HepG2 (cell line): Measurements from ENCODE around the gene SOCS1. TPM values are rescaled to one million over a fixed set of nuclear protein-coding genes. Genes with fewer than 3 reads are reported as not detected.
A peak's percentile ranks its signal among the peaks of the same experiment; 100 is the strongest.

Source experiments
- ARNT2 ChIP-seq: sonication (generic); formaldehyde crosslinking; IDR thresholded peaks from 2 replicates; pipeline ENCODE4 v1.8.0; 2022; ENCODE audit warnings: mild to moderate bottlenecking, low read depth, missing genetic modification reagents, moderate library complexity
- CC2D1A ChIP-seq: sonication (generic); formaldehyde crosslinking; IDR thresholded peaks from 2 replicates; pipeline ENCODE4 v1.8.1; 2023; ENCODE audit warnings: mild to moderate bottlenecking, missing genetic modification reagents
- FOXO1 ChIP-seq: sonication (generic); formaldehyde crosslinking; IDR thresholded peaks from 2 replicates; pipeline ENCODE4 v1.4.0; 2020; ENCODE audit warnings: missing genetic modification reagents
- IKZF5 ChIP-seq: IDR thresholded peaks from 2 replicates; pipeline ENCODE4 v1.6.1; 2018; ENCODE audit warnings: missing genetic modification reagents, mild to moderate bottlenecking, missing compliant biosample characterization
- JARID2 ChIP-seq: sonication (generic); formaldehyde crosslinking; IDR thresholded peaks from 2 replicates; pipeline ENCODE4 v1.8.1; 2023; ENCODE audit warnings: missing genetic modification reagents, inconsistent platforms; ENCODE audit not compliant: insufficient replicate concordance
- MIER3 ChIP-seq: IDR thresholded peaks from 2 replicates; pipeline ENCODE4 v1.6.1; 2016; ENCODE audit warnings: missing compliant biosample characterization, borderline replicate concordance
- MXD4 ChIP-seq: IDR thresholded peaks from 2 replicates; pipeline ENCODE4 v1.6.1; 2016; ENCODE audit warnings: mild to moderate bottlenecking, missing biosample characterization, missing genetic modification reagents
- PAF1 ChIP-seq: IDR thresholded peaks from 2 replicates; pipeline ENCODE4 v1.6.1; 2016; ENCODE audit warnings: missing genetic modification reagents, missing compliant biosample characterization
- PHF5A ChIP-seq: IDR thresholded peaks from one replicate; pipeline ENCODE4 v1.6.1; 2018; ENCODE audit warnings: low read depth, missing genetic modification reagents; ENCODE audit not compliant: unreplicated experiment
- SIN3A ChIP-seq: IDR thresholded peaks from 2 replicates; pipeline ENCODE4 v1.6.1; 2011; ENCODE audit warnings: low read depth, mild to moderate bottlenecking, control low read depth, low read length, borderline replicate concordance
- SKIL ChIP-seq: sonication (generic); formaldehyde crosslinking; IDR thresholded peaks from 2 replicates; pipeline ENCODE4 v1.8.0; 2022; ENCODE audit warnings: missing genetic modification reagents, mild to moderate bottlenecking, moderate library complexity, borderline replicate concordance
- ZBTB42 ChIP-seq: sonication (generic); formaldehyde crosslinking; IDR thresholded peaks from 2 replicates; pipeline ENCODE4 v1.5.0; 2020; ENCODE audit warnings: mild to moderate bottlenecking, missing genetic modification reagents
- ZFP36 ChIP-seq: fragments of 150-350 bp; IDR thresholded peaks from 2 replicates; pipeline ENCODE4 v1.6.1; 2018; ENCODE audit warnings: borderline replicate concordance, low read length, low read depth; ENCODE audit not compliant: partially characterized antibody
- ZNF225 ChIP-seq: sonication (generic); formaldehyde crosslinking; IDR thresholded peaks from 2 replicates; pipeline ENCODE4 v1.4.0; 2020; ENCODE audit warnings: mild to moderate bottlenecking, missing genetic modification reagents
- ZNF318 ChIP-seq: sonication (generic); formaldehyde crosslinking; IDR thresholded peaks from 2 replicates; pipeline ENCODE4 v1.4.0; 2020; ENCODE audit warnings: mild to moderate bottlenecking, missing genetic modification reagents
- polyA plus RNA-seq, 8 experiments: library from polyadenylated mRNA; depleted of rRNA in 3 of 8; stranded (reverse) in 7 of 8; unstranded in 1 of 8; fragments of >200 nt; fragmentation: Illumina TruSeq in 4 of 8; extraction: Trizol in 4 of 8; gene quantifications; 2 replicates each; pipeline versions ENCODE4 v1.2.1 to v1.2.3, GENCODE V29; 2011 to 2016; ENCODE audit warnings: low read depth in 4 of 8, missing spikeins in 1 of 8, mixed read lengths in 1 of 8; ENCODE audit not compliant: insufficient read depth in 1 of 8
- total RNA-seq, 5 experiments: library from RNA; depleted of rRNA; stranded (reverse); fragments of >200 nt; fragmentation: Illumina TruSeq; extraction: Trizol; gene quantifications; 2 replicates each; pipeline ENCODE4 v1.2.3, GENCODE V29; 2016; ENCODE audit warnings: low read depth in 1 of 5

SOCS1 gene
- total and polyA plus RNA-seq, 2 of the 13 experiments (the other 11 are each of a cell fraction or from before 2014, with no cell fraction given), result 5.3 to 6.3 TPM

GRCh38 chr16:11297492-11298142, 41.6 kb upstream of the SOCS1 start (continued):
- TF ChIP-seq ZFP36 (no peak), PAF1 (no peak), ZNF225 (CRISPR knock-in tag) (peak; percentile 90; the same call in 1 of the 2 replicates), MIER3 (0 out of 2 replicates have a peak, but pooled peaks have one; percentile 10), MXD4 (CRISPR knock-in tag) (no peak; the same call in 1 of the 2 replicates), CC2D1A (CRISPR knock-in tag) (no peak), ARNT2 (CRISPR knock-in tag) (peak; percentile 88; the same call in 1 of the 2 replicates), FOXO1 (CRISPR knock-in tag) (peak; percentile 81), PHF5A (CRISPR knock-in tag) (peak; percentile 3), SIN3A (no peak), ZBTB42 (CRISPR knock-in tag) (peak; percentile 10; the same call in 1 of the 2 replicates), JARID2 (peak; percentile 67), ZNF318 (CRISPR knock-in tag) (no peak; the same call in 1 of the 2 replicates), SKIL (CRISPR knock-in tag) (peak; percentile 88), IKZF5 (CRISPR knock-in tag) (0 out of 2 replicates have a peak, but pooled peaks have one; percentile 18)
